HepG2 (cell line): ENCODE results near the gene SLC34A3. TPM values are rescaled to one million over a fixed set of nuclear protein-coding genes. Genes with fewer than 3 reads are reported as not detected.
A peak's percentile ranks its signal among the peaks of the same experiment; 100 is the strongest.

ENCODE experiments used
- ATAC-seq: fragments of 200-7000 bp; cut with Tn5 transposase; 3 replicates; pipeline ENCODE4 v1.9.1; 2020; ENCODE audit warnings: mild to moderate bottlenecking, moderate library complexity
- BruUV-seq: library from RNA; stranded (reverse); fragments of 400-500 nt; replicated peaks from 2 replicates; lab custom pipeline; 2021; lab: Mats Ljungman, UMichigan
- CTCF ChIA-PET: fragments of 300-600 bp; formaldehyde crosslinking; extraction: SDS; loops from one replicate; lab custom pipeline; 2021; ENCODE audit warnings: low total read pairs, inconsistent platforms, low intra/inter-chr PET ratio; lab: Yijun Ruan, JAX
- POLR2A ChIA-PET: fragments of 350-600 bp; sonication (Branson Sonifier 250); formaldehyde crosslinking; loops from one replicate; lab custom pipeline; 2020; ENCODE audit warnings: antibody characterized with exemption, inconsistent platforms; lab: Yijun Ruan, JAX
- DNase-seq: peaks from one replicate; pipeline ENCODE4 v3.0.0-alpha.2; 2015; ENCODE audit warnings: low spot score
- FAIRE-seq: peaks from 3 replicates; lab custom pipeline; 2011; peaks lifted over from hg19 to GRCh38; lab: Jason Lieb, UNC
- H2AFZ ChIP-seq: one replicate; pipeline ENCODE4 v1.6.1; 2011; ENCODE audit warnings: low read length, inconsistent platforms
- H3K27ac ChIP-seq: fragments of 300-600 bp; 3 replicates; pipeline ENCODE4 v1.8.0; 2011; ENCODE audit warnings: mixed run types, mild to moderate bottlenecking, mixed read lengths, low read length, inconsistent platforms; ENCODE audit not compliant: insufficient read depth; ENCODE audit errors: extremely low read length
- H3K27me3 ChIP-seq, 2 experiments: fragments of 200-600 bp in 1 of 2; 2 replicates in 1 of 2; 3 replicates in 1 of 2; pipeline versions ENCODE4 v1.6.0 to v1.8.0; 2011; ENCODE audit warnings: low read length in 2 of 2, mild to moderate bottlenecking in 2 of 2, moderate library complexity in 2 of 2, inconsistent platforms in 1 of 2; ENCODE audit not compliant: insufficient read depth in 2 of 2, control insufficient read depth in 1 of 2
- H3K36me3 ChIP-seq, 2 experiments: fragments of 200-600 bp in 1 of 2; replicated peaks in 1 of 2; 2 replicates in 1 of 2; 3 replicates in 1 of 2; pipeline versions ENCODE4 v1.5.1 to v1.8.0; 2011; ENCODE audit warnings: low read length in 2 of 2, inconsistent platforms in 1 of 2; ENCODE audit not compliant: insufficient read depth in 2 of 2, control insufficient read depth in 1 of 2
- H3K4me1 ChIP-seq: 2 replicates; pipeline ENCODE4 v1.5.1; 2012; ENCODE audit warnings: low read length, inconsistent platforms; ENCODE audit not compliant: insufficient read depth
- H3K4me2 ChIP-seq: 2 replicates; pipeline ENCODE4 v1.6.0; 2011; ENCODE audit warnings: low read depth, low read length, inconsistent platforms
- H3K4me3 ChIP-seq, 3 experiments: fragments of 200-600 bp in 1 of 3; sonication (generic), shearing (Covaris generic) in 1 of 3; replicated peaks in 1 of 3; 2 replicates each; pipeline ENCODE4 v1.5.1; 2011 to 2016; ENCODE audit warnings: low read length in 3 of 3, inconsistent platforms in 2 of 3, low read depth in 2 of 3, mild to moderate bottlenecking in 2 of 3, control low read depth in 1 of 3, mixed read lengths in 1 of 3; ENCODE audit not compliant: insufficient read depth in 1 of 3
- H3K79me2 ChIP-seq: one replicate; pipeline ENCODE4 v1.6.1; 2011; ENCODE audit warnings: low read length, inconsistent platforms; ENCODE audit not compliant: insufficient read depth
- H3K9ac ChIP-seq: 2 replicates; pipeline ENCODE4 v1.6.0; 2011; ENCODE audit warnings: mild to moderate bottlenecking, low read depth, low read length, inconsistent platforms; ENCODE audit not compliant: insufficient read depth
- H3K9me3 ChIP-seq: 2 replicates; pipeline ENCODE4 v1.5.1; 2012; ENCODE audit warnings: mild to moderate bottlenecking, low read length
- H4K20me1 ChIP-seq: 2 replicates; pipeline ENCODE4 v1.6.0; 2011; ENCODE audit warnings: inconsistent platforms, mild to moderate bottlenecking, low read length, moderate library complexity; ENCODE audit not compliant: insufficient read depth
- ARID4A ChIP-seq: sonication (generic); formaldehyde crosslinking; IDR thresholded peaks from 2 replicates; pipeline ENCODE4 v1.5.0; 2020; ENCODE audit warnings: mild to moderate bottlenecking, missing genetic modification reagents, borderline replicate concordance
- EED ChIP-seq: sonication (generic); formaldehyde crosslinking; IDR thresholded peaks from 2 replicates; pipeline ENCODE4 v1.5.0; 2020; ENCODE audit warnings: mild to moderate bottlenecking, missing genetic modification reagents
- HOXA9 ChIP-seq: sonication (generic); formaldehyde crosslinking; IDR thresholded peaks from 2 replicates; pipeline ENCODE4 v1.8.1; 2022; ENCODE audit warnings: missing genetic modification reagents, mild to moderate bottlenecking, moderate library complexity, borderline replicate concordance
- IRF1 ChIP-seq: sonication (generic); formaldehyde crosslinking; IDR thresholded peaks from 2 replicates; pipeline ENCODE4 v1.4.0; 2020; ENCODE audit warnings: low read depth, mild to moderate bottlenecking, missing genetic modification reagents
- LCORL ChIP-seq, 2 experiments: fragments of 450-650 bp in 1 of 2; sonication (generic) in 1 of 2; formaldehyde crosslinking in 1 of 2; IDR thresholded peaks; 2 replicates each; pipeline versions ENCODE4 v1.5.0 to v1.6.1; 2017 to 2020; ENCODE audit warnings: antibody characterized with exemption in 1 of 2, missing genetic modification reagents in 1 of 2
- MXD3 ChIP-seq: IDR thresholded peaks from 2 replicates; pipeline ENCODE4 v1.6.1; 2016; ENCODE audit warnings: mild to moderate bottlenecking, missing biosample characterization, missing genetic modification reagents
- NFIB ChIP-seq: sonication (generic); formaldehyde crosslinking; IDR thresholded peaks from 2 replicates; pipeline ENCODE4 v1.9.0; 2021; ENCODE audit warnings: missing genetic modification reagents, mild to moderate bottlenecking, borderline replicate concordance
- PRPF4 ChIP-seq: fragments of 200-400 bp; formaldehyde crosslinking; IDR thresholded peaks from 2 replicates; pipeline ENCODE4 v1.6.1; 2016; ENCODE audit warnings: low read length, low read depth; ENCODE audit not compliant: poor library complexity, severe bottlenecking
- SMC3 ChIP-seq: IDR thresholded peaks from 2 replicates; pipeline ENCODE4 v1.6.1; 2011; ENCODE audit warnings: low read length, improper control_type of control experiment
- ZFP36L2 ChIP-seq: sonication (generic); formaldehyde crosslinking; IDR thresholded peaks from 2 replicates; pipeline ENCODE4 v1.4.0; 2020; ENCODE audit warnings: missing genetic modification reagents
- ZNF329 ChIP-seq: sonication (generic); formaldehyde crosslinking; IDR thresholded peaks from 2 replicates; pipeline ENCODE4 v1.9.0; 2021; ENCODE audit warnings: low read depth, mild to moderate bottlenecking, missing genetic modification reagents
- ZNF558 ChIP-seq: sonication (generic); formaldehyde crosslinking; IDR thresholded peaks from 2 replicates; pipeline ENCODE4 v1.9.0; 2022; ENCODE audit warnings: mild to moderate bottlenecking, missing genetic modification reagents, borderline replicate concordance
- ZNF772 ChIP-seq: sonication (generic); formaldehyde crosslinking; IDR thresholded peaks from 2 replicates; pipeline ENCODE4 v1.5.0; 2020; ENCODE audit warnings: mild to moderate bottlenecking, missing genetic modification reagents
- WGBS: methylation state at CpG from one replicate; pipeline ENCODE4 v1.1.6; 2017; ENCODE audit warnings: low lambda C conversion rate; 5-methylcytosine and 5-hydroxymethylcytosine counted together
- in situ Hi-C: cut with HindIII; loops from 2 replicates; pipeline ENCODE4 v1.10.0; 2017; ENCODE audit warnings: low pct_unique_long_range_greater_than_20kb; ENCODE audit not compliant: extremely low pct_ligation_motif_present
- intact Hi-C: fragments of 100-400 bp; cut with micrococcal nuclease; formaldehyde crosslinking; loops from one replicate; pipeline ENCODE4 v1.10.0; 2022; ENCODE audit not compliant: unreplicated experiment
- polyA plus RNA-seq, 8 experiments: library from polyadenylated mRNA; depleted of rRNA in 3 of 8; stranded (reverse) in 7 of 8; unstranded in 1 of 8; fragments of >200 nt; fragmentation: Illumina TruSeq in 4 of 8; extraction: Trizol in 4 of 8; gene quantifications; 2 replicates each; pipeline versions ENCODE4 v1.2.1 to v1.2.3, GENCODE V29; 2011 to 2016; ENCODE audit warnings: low read depth in 4 of 8, missing spikeins in 1 of 8, mixed read lengths in 1 of 8; ENCODE audit not compliant: insufficient read depth in 1 of 8
- total RNA-seq, 5 experiments: library from RNA; depleted of rRNA; stranded (reverse); fragments of >200 nt; fragmentation: Illumina TruSeq; extraction: Trizol; gene quantifications; 2 replicates each; pipeline ENCODE4 v1.2.3, GENCODE V29; 2016; ENCODE audit warnings: low read depth in 1 of 5

SLC34A3 gene
- total and polyA plus RNA-seq, 2 of the 13 experiments (the other 11 are each of a cell fraction or from before 2014, with no cell fraction given) = 0.07 to 1.0 TPM

- peak overlapping the region; percentile 92 for H3K9ac ChIP-seq
- peaks cover 27% of the 10 kb centered on the region for H4K20me1 ChIP-seq
- ChIA-PET CTCF (no interaction called here), POLR2A (interaction anchor here (0.9 to 7.7 kb wide), 36 partner anchors 12 to 339 kb away, joined by 3 to 317 read pairs (median 6); partner anchors contain the start of genes ENTPD8, MAN1B1, NELFB and RNF208)
- WGBS = no CpG with 5 or more reads among the region's 83 CpGs
- H3K4me2 ChIP-seq = peak overlapping the region; percentile 99
- H3K4me1 ChIP-seq = peaks cover 64% of the 10 kb centered on the region
- in situ Hi-C loops (no loop called here), intact Hi-C loops (no loop called here)
- no peak for FAIRE-seq
- peaks cover 36% of the 10 kb centered on the region for H3K79me2 ChIP-seq
- H3K36me3 ChIP-seq = peaks cover 4 to 19% of the 10 kb centered on the region in 2 experiments; a peak in 4 of 5 replicates
- no peaks in the 10 kb centered on the region for H3K9me3 ChIP-seq
- peaks cover 0 to under 1% of the 10 kb centered on the region in 2 experiments; a peak in 1 of 5 replicates for H3K27me3 ChIP-seq
- peak overlapping the region; percentile 91 for H3K27ac ChIP-seq
- peak overlapping the region; percentile 89 to 94 (median 94) for H3K4me3 ChIP-seq
- DNase-seq = peak; percentile 54
- peak; percentile 14 for ATAC-seq
- H2AFZ ChIP-seq = no peak overlapping the region
- no TSS peak for BruUV-seq
- TF ChIP-seq NFIB (CRISPR knock-in tag) (no peak), LCORL (IDR thresholded peaks at IDR 0.05) (no peak), LCORL (CRISPR knock-in tag; IDR thresholded peaks at IDR 0.05) (peak; percentile 91), PRPF4 (no peak), ZNF772 (CRISPR knock-in tag) (peak; percentile 4; the same call in 1 of the 2 replicates), HOXA9 (CRISPR knock-in tag) (0 out of 2 replicates have a peak, but pooled peaks have one; percentile 9), IRF1 (CRISPR knock-in tag) (no peak), ARID4A (CRISPR knock-in tag) (0 out of 2 replicates have a peak, but pooled peaks have one; percentile 64), MXD3 (CRISPR knock-in tag) (no peak), ZNF329 (no peak), ZNF558 (CRISPR knock-in tag) (no peak), SMC3 (no peak), EED (CRISPR knock-in tag) (no peak), ZFP36L2 (CRISPR knock-in tag) (no peak)
These were observed 11.0 kb downstream of the SLC34A3 start for GRCh38 chr9:137241490-137242268.
